ENCODE measurements around the gene MFF.

MFF gene

DNA sequence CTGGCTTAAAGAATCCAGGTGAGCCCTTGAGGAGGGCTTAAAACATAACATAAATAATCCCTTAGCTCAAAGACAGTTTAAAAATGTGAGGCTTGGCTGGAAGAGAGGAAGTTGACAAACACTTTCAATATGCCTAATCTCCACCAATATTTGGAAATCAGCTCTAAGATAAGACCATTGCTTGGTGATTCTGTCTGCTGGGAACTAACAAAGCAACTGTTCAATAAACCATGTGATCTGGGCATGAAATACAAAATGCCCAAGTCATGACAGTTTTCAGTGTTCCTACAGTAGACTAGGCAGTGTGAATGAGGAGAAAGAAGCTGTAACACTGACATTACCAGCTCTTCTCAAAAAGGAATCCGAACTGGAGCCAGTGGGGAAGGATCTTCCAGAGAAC, 10.7 kb downstream of the MFF start:
- TF ChIP-seq, protein P1, sequence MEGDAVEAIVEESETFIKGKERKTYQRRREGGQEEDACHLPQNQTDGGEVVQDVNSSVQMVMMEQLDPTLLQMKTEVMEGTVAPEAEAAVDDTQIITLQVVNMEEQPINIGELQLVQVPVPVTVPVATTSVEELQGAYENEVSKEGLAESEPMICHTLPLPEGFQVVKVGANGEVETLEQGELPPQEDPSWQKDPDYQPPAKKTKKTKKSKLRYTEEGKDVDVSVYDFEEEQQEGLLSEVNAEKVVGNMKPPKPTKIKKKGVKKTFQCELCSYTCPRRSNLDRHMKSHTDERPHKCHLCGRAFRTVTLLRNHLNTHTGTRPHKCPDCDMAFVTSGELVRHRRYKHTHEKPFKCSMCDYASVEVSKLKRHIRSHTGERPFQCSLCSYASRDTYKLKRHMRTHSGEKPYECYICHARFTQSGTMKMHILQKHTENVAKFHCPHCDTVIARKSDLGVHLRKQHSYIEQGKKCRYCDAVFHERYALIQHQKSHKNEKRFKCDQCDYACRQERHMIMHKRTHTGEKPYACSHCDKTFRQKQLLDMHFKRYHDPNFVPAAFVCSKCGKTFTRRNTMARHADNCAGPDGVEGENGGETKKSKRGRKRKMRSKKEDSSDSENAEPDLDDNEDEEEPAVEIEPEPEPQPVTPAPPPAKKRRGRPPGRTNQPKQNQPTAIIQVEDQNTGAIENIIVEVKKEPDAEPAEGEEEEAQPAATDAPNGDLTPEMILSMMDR (IDR thresholded peaks at IDR 0.05), result no peak

DNA sequence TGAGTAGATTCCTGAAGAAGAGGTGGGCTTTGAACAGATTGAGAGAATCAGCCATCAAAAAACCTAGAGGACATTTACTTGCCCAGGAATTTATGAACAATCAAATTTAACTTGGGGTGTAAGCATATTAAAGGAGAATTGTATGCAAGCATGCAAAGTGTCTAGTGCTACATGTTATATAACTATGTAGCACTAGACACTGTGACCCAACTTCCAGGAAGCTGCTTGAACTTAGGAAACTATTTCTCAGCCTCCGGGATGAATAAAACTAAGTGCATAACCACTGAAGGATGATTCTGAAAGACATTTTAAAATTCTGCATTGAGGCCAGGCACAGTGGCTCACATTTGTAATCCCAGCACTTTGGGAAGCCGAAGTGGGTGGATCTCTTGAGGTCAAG, 12.4 kb downstream of the MFF start:
- TF ChIP-seq, protein P1 (IDR thresholded peaks at IDR 0.05), result no peak

- TF ChIP-seq, protein P1 (IDR thresholded peaks at IDR 0.05), result no peak
Observed at GRCh38 chr2:227339098-227339599, 14.1 kb downstream of the MFF start.

- TF ChIP-seq, protein P1 (IDR thresholded peaks at IDR 0.05), result no peak
Observed at GRCh38 chr2:227340106-227340505, 15.1 kb downstream of the MFF start.

GRCh38 chr2:227341553-227341952, 16.5 kb downstream of the MFF start:
- TF ChIP-seq, protein P1 (IDR thresholded peaks at IDR 0.05), result no peak

GRCh38 chr2:227344231-227344630, 19.2 kb downstream of the MFF start:
- TF ChIP-seq, protein P1 (IDR thresholded peaks at IDR 0.05), result no peak

DNA sequence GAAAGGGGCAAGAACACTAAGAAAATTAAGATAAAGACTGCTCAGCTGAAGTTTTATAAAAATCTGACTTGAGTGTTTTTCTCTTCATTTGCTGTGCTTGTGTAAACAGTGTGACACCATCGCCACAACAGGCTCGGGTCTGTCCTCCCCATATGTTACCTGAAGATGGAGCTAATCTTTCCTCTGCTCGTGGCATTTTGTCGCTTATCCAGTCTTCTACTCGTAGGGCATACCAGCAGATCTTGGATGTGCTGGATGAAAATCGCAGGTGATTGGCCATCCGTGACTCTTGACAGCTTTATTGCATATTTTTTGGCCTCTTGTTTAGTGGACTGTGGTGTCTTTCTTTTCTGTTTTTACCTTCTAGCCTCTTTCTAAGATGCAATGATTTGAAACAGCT, 22.1 kb downstream of the MFF start:
- TF ChIP-seq, protein P1 (IDR thresholded peaks at IDR 0.05), result no peak

- TF ChIP-seq, protein P1 (IDR thresholded peaks at IDR 0.05), result no peak
Observed at GRCh38 chr2:227348324-227348723, 23.3 kb downstream of the MFF start.
